Kidney epithelial cell (primary cell): Measurements from ENCODE around the gene TRIO. TPM values are rescaled to one million over a fixed set of nuclear protein-coding genes. Genes with fewer than 3 reads are reported as not detected.

Source experiments
- DNase-seq: peaks from one replicate; pipeline ENCODE4 v3.0.0-alpha.2; 2010; ENCODE audit warnings: low read depth
- H3K27me3 ChIP-seq: 2 replicates; pipeline ENCODE4 v1.6.0; 2011; ENCODE audit warnings: low read length; ENCODE audit not compliant: control insufficient read depth, insufficient read depth
- H3K36me3 ChIP-seq: 2 replicates; pipeline ENCODE4 v1.5.1; 2011; ENCODE audit warnings: low read length; ENCODE audit not compliant: control insufficient read depth, insufficient read depth
- H3K4me3 ChIP-seq: 2 replicates; pipeline ENCODE4 v1.5.1; 2011; ENCODE audit warnings: low read depth, mild to moderate bottlenecking, control low read depth, low read length
- CTCF ChIP-seq: IDR thresholded peaks from 2 replicates; pipeline ENCODE4 v1.5.1; 2011; ENCODE audit warnings: mild to moderate bottlenecking, moderate library complexity, low read length, control low read depth, inconsistent platforms; ENCODE audit not compliant: insufficient read depth, poor library complexity, severe bottlenecking
- total RNA-seq: library from RNA; depleted of rRNA; stranded (reverse); fragments of >200 nt; gene quantifications from 2 replicates; pipeline ENCODE4 v1.2.3, GENCODE V29; 2015

Gene TRIO
- total RNA-seq, 1 donor from 2014 or later, result 174 TPM

GRCh38 chr5:14267991-14268708, 125.0 kb downstream of the TRIO start:
- DNase-seq, result peak; percentile 74
- Histone ChIP-seq H3K4me3 (no peak overlapping the region), H3K36me3 (peaks cover 1% of the 10 kb centered on the region), H3K27me3 (no peaks in the 10 kb centered on the region)
- no peak for TF ChIP-seq CTCF

GRCh38 chr5:14268738-14269137, 125.6 kb downstream of the TRIO start:
- peaks cover 1% of the 10 kb centered on the region for H3K36me3 ChIP-seq
- H3K27me3 ChIP-seq, result no peaks in the 10 kb centered on the region
- no peak for TF ChIP-seq CTCF
- H3K4me3 ChIP-seq, result no peak overlapping the region
- DNase-seq, result no peak

- Histone ChIP-seq H3K36me3 (peaks cover 1% of the 10 kb centered on the region), H3K4me3 (no peak overlapping the region), H3K27me3 (no peaks in the 10 kb centered on the region)
- no peak for TF ChIP-seq CTCF
- no peak for DNase-seq
Measured at GRCh38 chr5:14269395-14269794, 126.3 kb downstream of the TRIO start.

- TF ChIP-seq CTCF, result peak; percentile 83
- DNase-seq, result no peak
Measured at GRCh38 chr5:14270209-14270702, 127.1 kb downstream of the TRIO start.

GRCh38 chr5:14272548-14273205, 129.5 kb downstream of the TRIO start:
- H3K36me3 ChIP-seq, result peaks cover 1% of the 10 kb centered on the region
- no peak overlapping the region for H3K4me3 ChIP-seq
- TF ChIP-seq CTCF, result no peak
- DNase-seq, result no peak
- H3K27me3 ChIP-seq, result no peaks in the 10 kb centered on the region

More at GRCh38 chr5:14270209-14270702, 127.1 kb downstream of the TRIO start:
- Histone ChIP-seq H3K27me3 (no peaks in the 10 kb centered on the region), H3K4me3 (no peak overlapping the region), H3K36me3 (peaks cover 1% of the 10 kb centered on the region)
